Naive thymus-derived CD8-positive, alpha-beta T cell (primary cell): ENCODE data around the gene TEC. TPM values are rescaled to one million over a fixed set of nuclear protein-coding genes. Genes with fewer than 3 reads are reported as not detected.

Experiments
- ATAC-seq, 2 donors: fragments of 150-1000 bp; cut with Tn5 transposase in 1 of 2; sonication (Bioruptor Pico), chemical (Tn5 transposase) in 1 of 2; 1 replicate in 1 of 2; 2 replicates in 1 of 2; pipeline ENCODE4 v1.10.0; 2021; ENCODE audit warnings: mild to moderate bottlenecking in 2 of 2, moderate library complexity in 2 of 2
- POLR2A ChIA-PET: fragments of 350-600 bp; sonication (Branson Sonifier 250); formaldehyde crosslinking; loops from one replicate; lab custom pipeline; 2021; ENCODE audit warnings: antibody characterized with exemption; lab: Charles Lee
- DNase-seq, 10 donors: peaks; one replicate each; pipeline versions ENCODE4 v3.0.0 to v3.0.0-alpha.2; 2020 to 2022
- H3K27ac Mint-ChIP-seq, 10 donors: one replicate each; pipeline ENCODE4 v1.8.0; 2020 to 2022; ENCODE audit warnings: mild to moderate bottlenecking in 10 of 10, mixed read lengths in 10 of 10, moderate library complexity in 4 of 10, inconsistent platforms in 1 of 10
- H3K27me3 Mint-ChIP-seq, 5 donors: one replicate each; pipeline ENCODE4 v1.8.0; 2021 to 2022; ENCODE audit warnings: mixed read lengths in 5 of 5
- H3K36me3 Mint-ChIP-seq, 3 donors: one replicate each; pipeline ENCODE4 v1.8.0; 2020 to 2022; ENCODE audit warnings: mixed read lengths in 3 of 3, mild to moderate bottlenecking in 2 of 3, inconsistent platforms in 1 of 3
- H3K4me1 Mint-ChIP-seq, 4 donors: one replicate each; pipeline ENCODE4 v1.8.0; 2021 to 2022; ENCODE audit warnings: mixed read lengths in 4 of 4
- H3K4me3 Mint-ChIP-seq, 10 donors: one replicate each; pipeline ENCODE4 v1.8.0; 2020 to 2022; ENCODE audit warnings: mild to moderate bottlenecking in 10 of 10, mixed read lengths in 10 of 10, moderate library complexity in 6 of 10, inconsistent platforms in 1 of 10
- H3K9me3 Mint-ChIP-seq, 9 donors: one replicate each; pipeline ENCODE4 v1.8.0; 2020 to 2022; ENCODE audit warnings: mixed read lengths in 9 of 9, mild to moderate bottlenecking in 3 of 9, inconsistent platforms in 1 of 9, moderate library complexity in 1 of 9
- polyA plus RNA-seq, 3 donors: library from polyadenylated mRNA; unstranded; fragments of 300-500 nt; fragmentation: Illumina TruSeq; gene quantifications; one replicate each; pipeline ENCODE4 v1.2.3, GENCODE V29; 2021
- total RNA-seq, 8 experiments: library from RNA in 2 of 8; stranded (reverse) in 2 of 8; gene quantifications; one replicate each; pipeline ENCODE4 v1.2.3 and lab custom pipeline; 2021 to 2026

The TEC gene
- total and polyA plus RNA-seq, 5 experiments from 2014 or later: 1.1 to 4.7 (median 2.5) TPM

DNA sequence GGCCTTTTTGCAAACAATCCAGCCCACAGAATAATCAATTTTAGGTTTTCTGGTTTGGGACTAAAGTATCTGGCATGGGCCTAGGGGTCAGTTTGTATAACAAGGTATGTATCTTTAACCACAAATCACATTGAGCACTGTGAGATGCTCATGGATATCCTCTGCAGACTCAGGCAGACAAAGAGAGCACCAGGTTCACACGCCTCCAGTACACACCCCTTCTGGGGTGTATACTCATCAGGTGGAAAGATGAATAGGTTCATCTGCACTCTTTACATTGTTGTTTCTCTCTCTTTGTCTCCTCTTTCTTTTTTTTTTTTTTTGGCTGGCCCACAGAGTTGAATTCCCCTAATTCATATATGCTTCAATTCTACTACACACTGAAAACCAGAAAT lies 21.1 kb downstream of the TEC start:
- Mint-ChIP-seq H3K4me1 (peaks cover 0 to 4% (median 1%) of the 10 kb centered on the region in 4 donors), H3K9me3 (peaks cover 0 to 5% (median 0%) of the 10 kb centered on the region in 9 donors), H3K36me3 (peaks cover 8 to 20% (median 8%) of the 10 kb centered on the region in 3 donors), H3K4me3 (no peak overlapping the region), H3K27ac (no peak overlapping the region), H3K27me3 (no peaks in the 10 kb centered on the region)
- DNase-seq (no peak), ATAC-seq (no peak)
- POLR2A ChIA-PET: no interaction called here

DNA sequence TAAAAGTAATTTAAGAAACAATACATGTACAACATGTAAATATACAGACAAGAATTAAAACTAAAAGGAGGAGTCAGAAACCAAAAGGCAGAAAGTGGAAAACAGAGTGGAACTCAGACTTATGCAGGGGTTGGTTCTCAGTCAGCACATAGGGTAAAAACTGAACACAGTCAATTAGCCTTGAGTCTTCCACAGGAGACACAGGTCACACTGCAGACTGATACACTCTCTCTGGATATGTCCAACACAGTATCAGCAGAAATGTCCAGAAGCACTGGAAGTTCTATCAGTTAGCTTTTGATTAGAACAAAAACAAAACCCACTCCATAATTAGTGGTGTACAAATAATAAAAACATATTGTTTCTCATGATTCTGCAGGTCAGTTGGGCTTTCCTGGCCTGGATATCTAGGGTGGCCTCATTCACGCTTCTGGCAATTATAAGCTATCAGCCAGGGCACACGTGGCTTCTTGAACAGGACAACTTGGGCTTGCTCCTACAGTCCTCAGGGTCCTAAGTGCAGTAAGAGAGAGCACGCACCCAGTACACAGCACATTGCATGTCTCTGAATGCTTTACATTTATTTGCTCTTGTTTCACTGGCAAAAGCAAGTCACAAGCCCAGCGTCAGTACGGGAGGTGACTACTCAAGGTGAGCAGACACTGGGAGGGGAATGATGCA lies 21.6 kb downstream of the TEC start:
- no peak overlapping the region for H3K27ac Mint-ChIP-seq
- no peak overlapping the region for H3K4me3 Mint-ChIP-seq
- POLR2A ChIA-PET: no interaction called here
- ATAC-seq: no peak
- H3K9me3 Mint-ChIP-seq: peaks cover 0 to 5% (median 0%) of the 10 kb centered on the region in 9 donors
- H3K27me3 Mint-ChIP-seq: no peaks in the 10 kb centered on the region
- peaks cover 0 to 8% (median 2%) of the 10 kb centered on the region in 4 donors for H3K4me1 Mint-ChIP-seq
- peaks cover 8 to 20% (median 8%) of the 10 kb centered on the region in 3 donors for H3K36me3 Mint-ChIP-seq
- DNase-seq: no peak

DNA sequence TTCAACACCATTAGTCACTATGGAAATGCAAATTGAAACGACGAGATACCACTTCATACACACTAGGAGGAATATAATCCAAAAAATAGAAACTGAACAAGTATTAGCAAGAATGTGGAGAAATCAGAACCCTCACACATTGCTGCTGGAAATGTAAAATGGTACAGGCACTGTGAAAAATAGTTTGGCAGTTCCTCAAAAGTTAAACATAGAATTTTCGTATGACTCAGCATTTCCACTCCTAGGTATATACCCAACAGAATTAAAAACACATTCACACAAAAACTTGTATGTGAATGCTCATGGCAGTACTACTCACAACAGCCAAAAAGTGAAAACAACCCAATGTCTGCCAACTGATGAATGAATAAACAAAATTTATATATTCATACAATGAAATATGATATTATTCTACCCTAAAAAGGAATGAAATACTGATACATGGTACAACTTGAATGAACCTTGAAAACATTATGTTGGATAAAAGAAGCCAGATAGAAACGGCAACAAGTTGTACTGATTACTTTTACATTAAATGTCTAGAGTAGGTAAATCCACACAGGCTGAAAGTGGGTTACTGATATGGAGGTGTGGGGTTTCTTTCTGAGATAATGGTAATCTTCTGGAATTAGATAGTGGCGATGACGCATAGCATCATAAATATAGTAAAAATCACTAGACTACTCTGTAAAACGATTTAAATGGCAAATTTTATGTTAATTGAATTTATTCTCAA lies 22.3 kb downstream of the TEC start:
- peaks cover 8 to 20% (median 8%) of the 10 kb centered on the region in 3 donors for H3K36me3 Mint-ChIP-seq
- H3K27ac Mint-ChIP-seq: no peak overlapping the region
- peaks cover 0 to 8% (median 3%) of the 10 kb centered on the region in 4 donors for H3K4me1 Mint-ChIP-seq
- POLR2A ChIA-PET: no interaction called here
- no peak for DNase-seq
- H3K9me3 Mint-ChIP-seq: peaks cover 0 to 5% (median 0%) of the 10 kb centered on the region in 9 donors
- H3K27me3 Mint-ChIP-seq: no peaks in the 10 kb centered on the region
- no peak for ATAC-seq
- no peak overlapping the region for H3K4me3 Mint-ChIP-seq

DNA sequence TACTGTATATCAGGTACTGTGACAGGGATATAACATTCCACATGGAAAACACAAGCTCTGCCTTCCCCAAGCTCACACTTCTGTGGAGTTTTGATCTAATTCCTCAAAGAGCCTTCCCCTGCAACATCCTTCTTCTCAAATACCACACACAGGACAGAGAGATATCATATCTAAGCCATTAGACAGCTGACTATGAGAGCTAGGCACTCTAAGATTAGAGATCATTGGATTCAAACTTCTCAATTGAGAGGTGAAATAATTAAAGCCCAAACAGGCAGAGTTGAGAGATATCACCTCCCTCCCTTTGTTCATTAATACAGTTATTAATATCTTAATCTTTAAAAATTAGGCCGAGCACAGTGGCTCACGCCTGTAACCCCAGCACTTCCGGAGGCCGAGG lies 25.0 kb downstream of the TEC start:
- Mint-ChIP-seq H3K27me3 (peaks cover 0 to 3% (median 0%) of the 10 kb centered on the region in 5 donors), H3K4me3 (no peak overlapping the region), H3K9me3 (peaks cover 0 to 5% (median 0%) of the 10 kb centered on the region in 9 donors), H3K4me1 (peaks cover 2 to 6% (median 4%) of the 10 kb centered on the region in 4 donors), H3K36me3 (peaks cover 3 to 18% (median 8%) of the 10 kb centered on the region in 3 donors), H3K27ac (no peak overlapping the region)
- POLR2A ChIA-PET: no interaction called here
- no peak for ATAC-seq
- no peak for DNase-seq

DNA sequence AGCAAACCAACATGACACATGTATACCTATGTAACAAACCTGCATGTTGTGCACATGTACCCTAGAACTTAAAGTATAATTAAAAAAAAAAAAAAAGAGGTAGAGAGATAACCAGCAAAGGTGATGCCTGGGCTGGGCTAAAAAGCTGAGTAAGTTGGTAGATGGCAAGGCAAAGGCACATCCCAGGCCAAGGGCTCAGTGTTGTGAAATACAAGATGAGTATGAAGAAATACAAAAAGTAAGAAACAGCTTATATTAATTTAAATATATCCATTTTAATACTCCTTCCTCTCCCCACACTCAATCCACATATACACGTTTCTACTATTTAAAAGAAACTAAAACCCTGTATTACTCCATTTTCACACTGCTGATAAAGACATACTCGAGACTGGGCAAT lies 25.8 kb downstream of the TEC start:
- H3K36me3 Mint-ChIP-seq: peaks cover 3 to 18% (median 8%) of the 10 kb centered on the region in 3 donors
- peaks cover 0 to 5% (median 0%) of the 10 kb centered on the region in 9 donors for H3K9me3 Mint-ChIP-seq
- H3K4me1 Mint-ChIP-seq: peaks cover 2 to 6% (median 4%) of the 10 kb centered on the region in 4 donors
- H3K4me3 Mint-ChIP-seq: no peak overlapping the region
- peaks cover 0 to 3% (median 0%) of the 10 kb centered on the region in 5 donors for H3K27me3 Mint-ChIP-seq
- no peak overlapping the region for H3K27ac Mint-ChIP-seq
- POLR2A ChIA-PET: no interaction called here
- DNase-seq (no peak), ATAC-seq (no peak)

DNA sequence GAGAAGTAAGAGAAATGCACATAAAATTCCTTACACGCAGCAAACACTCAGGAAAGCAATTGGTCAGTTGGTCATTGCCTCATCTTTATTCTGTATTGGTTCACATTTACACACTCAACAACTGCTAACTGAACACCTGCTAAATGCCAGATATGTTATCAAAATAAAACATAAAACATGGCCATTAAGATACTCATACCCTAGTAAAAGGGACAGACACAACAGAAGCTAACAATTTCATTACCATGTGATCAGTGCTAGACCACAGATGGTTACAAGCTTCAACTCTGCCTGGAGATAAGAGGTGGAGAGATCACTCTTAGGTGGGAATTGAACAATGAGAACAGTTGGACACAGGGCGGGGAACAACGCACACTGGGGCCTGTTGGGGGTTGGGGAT lies 26.2 kb downstream of the TEC start:
- no peak for DNase-seq
- Mint-ChIP-seq H3K9me3 (peaks cover 0 to 5% (median 0%) of the 10 kb centered on the region in 9 donors), H3K4me3 (no peak overlapping the region), H3K27me3 (peaks cover 0 to 3% (median 0%) of the 10 kb centered on the region in 5 donors), H3K36me3 (peaks cover 3 to 18% (median 8%) of the 10 kb centered on the region in 3 donors), H3K27ac (no peak overlapping the region), H3K4me1 (peaks cover 2 to 6% (median 4%) of the 10 kb centered on the region in 4 donors)
- no peak for ATAC-seq
- POLR2A ChIA-PET: no interaction called here

DNA sequence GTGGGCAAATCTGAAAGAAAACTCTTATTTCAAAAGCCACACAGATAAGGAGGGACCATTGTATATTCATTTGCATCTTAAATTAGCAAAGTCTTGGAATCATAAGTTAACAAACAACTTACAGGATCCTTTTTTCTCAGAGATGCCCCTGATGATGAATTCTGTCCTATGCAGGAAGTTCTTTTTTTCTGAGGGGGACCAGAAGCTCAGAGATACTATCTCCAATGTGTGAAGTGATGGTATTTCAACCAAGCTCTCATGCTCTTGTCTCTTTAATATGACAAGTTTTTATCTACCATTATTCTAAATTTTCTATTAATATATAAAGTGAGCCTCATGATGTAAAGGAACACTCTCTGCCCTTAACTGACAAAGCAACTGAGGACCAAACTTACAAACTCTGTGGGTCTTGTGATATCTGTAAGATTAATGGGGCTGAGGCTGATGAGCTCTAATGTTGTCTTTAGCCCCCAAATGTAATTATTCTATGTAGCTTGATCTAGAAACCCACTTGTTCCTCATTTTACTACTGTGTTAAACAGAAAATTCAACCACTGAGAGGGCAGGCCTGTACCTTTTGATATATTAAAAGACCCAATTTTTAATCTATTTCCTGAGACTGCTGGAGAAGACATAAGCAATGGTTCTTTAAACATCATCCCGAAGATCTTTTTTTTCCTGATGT lies 27.0 kb downstream of the TEC start:
- Mint-ChIP-seq H3K27me3 (peaks cover 0 to 3% (median 0%) of the 10 kb centered on the region in 5 donors), H3K4me3 (no peak overlapping the region), H3K4me1 (peaks cover 2 to 13% (median 9%) of the 10 kb centered on the region in 4 donors), H3K27ac (no peak overlapping the region), H3K36me3 (peaks cover 3 to 18% (median 8%) of the 10 kb centered on the region in 3 donors), H3K9me3 (peaks cover 0 to 5% (median 0%) of the 10 kb centered on the region in 9 donors)
- POLR2A ChIA-PET: no interaction called here
- DNase-seq (no peak), ATAC-seq (no peak)

DNA sequence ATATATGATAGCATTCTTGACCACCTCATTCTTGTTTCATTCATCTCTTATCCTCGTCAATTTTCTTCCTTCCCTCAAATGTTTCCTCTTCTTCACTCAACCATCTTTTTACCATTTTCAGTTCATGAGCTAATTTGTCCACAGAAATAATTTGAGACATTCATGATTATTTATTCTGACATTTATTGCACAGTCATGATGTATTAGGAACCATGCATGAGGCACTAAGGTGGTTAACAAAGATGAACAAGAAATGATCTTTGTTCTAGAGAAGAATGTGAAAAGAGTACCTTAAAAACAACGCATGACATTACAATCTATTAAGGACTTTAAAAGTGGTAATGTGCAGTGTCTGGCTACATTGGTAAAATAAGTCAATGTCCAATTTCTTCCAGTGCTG lies 27.9 kb downstream of the TEC start:
- DNase-seq (no peak), ATAC-seq (no peak)
- no peak overlapping the region for H3K27ac Mint-ChIP-seq
- peaks cover 0 to 5% (median 0%) of the 10 kb centered on the region in 9 donors for H3K9me3 Mint-ChIP-seq
- POLR2A ChIA-PET: no interaction called here
- peaks cover 3 to 16% (median 8%) of the 10 kb centered on the region in 3 donors for H3K36me3 Mint-ChIP-seq
- peaks cover 0 to 3% (median 0%) of the 10 kb centered on the region in 5 donors for H3K27me3 Mint-ChIP-seq
- H3K4me1 Mint-ChIP-seq: peaks cover 2 to 15% (median 9%) of the 10 kb centered on the region in 4 donors
- no peak overlapping the region for H3K4me3 Mint-ChIP-seq

DNA sequence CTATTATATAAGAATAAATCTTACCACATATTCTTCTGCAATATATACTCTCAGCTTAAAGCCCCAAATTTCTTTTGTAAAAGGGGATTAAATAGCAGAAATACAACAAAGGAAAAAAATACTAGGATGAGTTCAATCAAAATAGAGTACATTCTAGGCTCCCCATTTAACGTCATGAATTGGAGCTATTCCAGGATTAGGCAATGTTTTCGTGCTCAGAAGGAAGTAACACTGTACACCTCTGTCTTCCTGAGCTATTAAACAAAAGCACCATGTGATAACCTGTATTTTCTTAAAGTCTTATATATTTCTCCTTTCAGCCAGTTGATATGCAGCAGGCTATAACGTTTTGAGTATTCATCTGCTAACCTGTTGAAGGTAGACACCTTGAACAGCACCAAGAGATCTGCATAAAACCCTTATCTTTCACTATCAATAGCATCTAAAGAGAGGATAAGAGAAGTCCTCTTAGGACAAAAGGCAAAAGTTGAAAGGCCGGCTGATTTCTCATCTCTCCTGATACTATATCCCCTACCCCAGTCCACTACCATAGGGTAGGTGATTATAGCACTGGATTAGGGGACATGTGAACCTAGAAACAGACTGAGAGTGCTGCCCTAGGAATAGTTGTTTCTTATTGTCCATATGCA lies 31.5 kb downstream of the TEC start:
- Mint-ChIP-seq H3K27ac (no peak overlapping the region), H3K36me3 (peaks cover 0 to 17% (median 0%) of the 10 kb centered on the region in 3 donors), H3K4me3 (no peak overlapping the region), H3K4me1 (peaks cover 9 to 26% (median 18%) of the 10 kb centered on the region in 4 donors), H3K9me3 (no peaks in the 10 kb centered on the region), H3K27me3 (peaks cover 0 to 3% (median 0%) of the 10 kb centered on the region in 5 donors)
- POLR2A ChIA-PET: no interaction called here
- no peak for ATAC-seq
- DNase-seq: no peak

DNA sequence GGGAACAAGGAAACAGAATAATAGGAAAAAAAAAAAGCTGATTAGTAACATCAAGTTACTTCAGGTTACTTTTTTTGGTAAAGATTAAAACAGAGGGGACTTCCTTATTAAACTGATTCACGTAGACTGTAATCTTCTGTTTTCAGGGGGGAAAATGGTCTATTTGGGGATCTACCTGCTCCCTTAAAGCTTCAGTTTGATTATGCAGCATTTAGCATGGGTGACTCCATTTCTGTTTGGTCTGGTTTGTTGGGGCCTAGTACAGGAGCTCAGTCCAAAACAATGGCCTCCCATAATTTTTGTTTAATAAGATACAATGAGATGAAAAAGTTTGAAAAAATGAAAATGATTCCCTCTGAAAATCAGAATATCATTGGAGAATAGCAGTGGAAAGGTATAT lies 34.6 kb downstream of the TEC start:
- Mint-ChIP-seq H3K27me3 (peaks cover 0 to 5% (median 0%) of the 10 kb centered on the region in 5 donors), H3K4me1 (peaks cover 9 to 25% (median 16%) of the 10 kb centered on the region in 4 donors), H3K4me3 (no peak overlapping the region), H3K27ac (no peak overlapping the region), H3K36me3 (peaks cover 0 to 21% (median 0%) of the 10 kb centered on the region in 3 donors), H3K9me3 (peaks cover 0 to 2% (median 0%) of the 10 kb centered on the region in 9 donors)
- POLR2A ChIA-PET: no interaction called here
- no peak for ATAC-seq
- no peak for DNase-seq

DNA sequence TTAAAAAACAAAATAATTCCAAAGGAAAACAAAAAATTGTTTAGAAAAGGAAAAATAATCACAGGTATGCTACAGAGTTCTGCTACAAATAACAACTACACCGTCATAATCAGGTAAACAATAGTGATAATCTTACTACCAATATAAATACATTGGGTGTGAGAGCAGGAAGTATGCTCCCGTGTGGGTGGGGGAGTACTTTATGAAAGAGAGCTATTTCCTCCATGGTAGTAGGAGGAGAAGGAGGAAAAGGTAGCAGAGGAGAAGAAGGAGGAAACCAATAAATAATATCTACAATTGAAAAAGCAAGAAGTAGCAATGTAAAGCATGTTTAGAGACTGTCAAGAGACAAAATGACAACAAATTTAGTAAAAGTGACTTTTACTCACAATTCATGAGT lies 35.1 kb downstream of the TEC start:
- Mint-ChIP-seq H3K36me3 (peaks cover 0 to 21% (median 0%) of the 10 kb centered on the region in 3 donors), H3K4me3 (no peak overlapping the region), H3K9me3 (peaks cover 0 to 2% (median 0%) of the 10 kb centered on the region in 9 donors), H3K27ac (no peak overlapping the region), H3K4me1 (peaks cover 9 to 25% (median 16%) of the 10 kb centered on the region in 4 donors), H3K27me3 (peaks cover 0 to 5% (median 0%) of the 10 kb centered on the region in 5 donors)
- DNase-seq (no peak), ATAC-seq (no peak)
- POLR2A ChIA-PET: no interaction called here

DNA sequence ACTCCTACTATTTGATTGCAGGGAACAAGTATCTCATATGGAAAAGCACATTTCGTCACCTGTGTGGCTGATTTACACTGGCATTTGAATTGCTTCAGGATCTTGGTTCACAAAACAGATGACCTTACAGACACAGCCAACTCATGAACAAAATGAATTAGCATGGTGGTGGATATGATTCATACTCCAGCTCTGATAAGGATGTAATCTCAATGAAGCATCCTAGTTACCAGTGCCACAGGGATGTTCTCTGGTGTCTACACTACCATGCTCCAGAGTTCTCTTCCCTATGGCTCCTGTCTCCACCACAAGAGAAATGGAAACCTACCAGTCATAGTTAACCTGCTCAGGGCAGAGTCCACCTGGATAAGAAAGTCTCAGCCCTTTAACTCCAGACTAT lies 40.7 kb downstream of the TEC start:
- Mint-ChIP-seq H3K4me3 (no peak overlapping the region), H3K9me3 (peaks cover 0 to 2% (median 0%) of the 10 kb centered on the region in 9 donors), H3K36me3 (peaks cover 5 to 18% (median 11%) of the 10 kb centered on the region in 3 donors), H3K27me3 (peaks cover 0 to 5% (median 0%) of the 10 kb centered on the region in 5 donors), H3K4me1 (peaks cover 2 to 16% (median 5%) of the 10 kb centered on the region in 4 donors), H3K27ac (no peak overlapping the region)
- POLR2A ChIA-PET: no interaction called here
- DNase-seq: no peak
- ATAC-seq: no peak
